Panc1 (cell line): ENCODE measurements around the gene USP11. TPM values are rescaled to one million over a fixed set of nuclear protein-coding genes. Genes with fewer than 3 reads are reported as not detected.

Experiments used
- ATAC-seq: fragments of 200-7000 bp; cut with Tn5 transposase; 2 replicates; pipeline ENCODE4 v1.9.1; 2020; ENCODE audit warnings: mild to moderate bottlenecking, moderate library complexity
- BruUV-seq: library from RNA; stranded (reverse); fragments of 400-500 nt; replicated peaks from 2 replicates; lab custom pipeline; 2021; lab: Mats Ljungman, UMichigan
- CTCF ChIA-PET: fragments of 300-600 bp; sonication (Branson Sonifier 250); formaldehyde crosslinking; loops from one replicate; lab custom pipeline; 2022; ENCODE audit warnings: antibody characterized with exemption; lab: Charles Lee
- POLR2A ChIA-PET: fragments of 300-600 bp; sonication (Branson Sonifier 250); formaldehyde crosslinking; loops from one replicate; lab custom pipeline; 2022; ENCODE audit warnings: antibody characterized with exemption; lab: Charles Lee
- DNase-seq: peaks from one replicate; pipeline ENCODE4 v3.0.0-alpha.2; 2010; ENCODE audit warnings: low read depth, low spot score
- H3K27ac ChIP-seq: 2 replicates; pipeline ENCODE4 v1.5.1; 2011; ENCODE audit warnings: mild to moderate bottlenecking, low read length, inconsistent platforms
- H3K27me3 ChIP-seq: fragments of 200-500 bp; sonication (Bioruptor generic); 2 replicates; pipeline ENCODE4 v1.6.0; 2014; ENCODE audit warnings: low read length, inconsistent platforms; ENCODE audit not compliant: control insufficient read depth, insufficient read depth
- H3K36me3 ChIP-seq: fragments of 200-500 bp; sonication (Bioruptor generic); 2 replicates; pipeline ENCODE4 v1.5.1; 2014; ENCODE audit warnings: inconsistent platforms, mild to moderate bottlenecking, low read length, moderate library complexity; ENCODE audit not compliant: control insufficient read depth, insufficient read depth
- H3K4me1 ChIP-seq: 2 replicates; pipeline ENCODE4 v1.5.1; 2011; ENCODE audit warnings: inconsistent platforms, mild to moderate bottlenecking, low read length, moderate library complexity; ENCODE audit not compliant: control insufficient read depth, insufficient read depth
- H3K4me3 ChIP-seq, 2 experiments: 2 replicates each; pipeline ENCODE4 v1.5.1; 2011 to 2012; ENCODE audit warnings: low read depth in 2 of 2, low read length in 2 of 2, mild to moderate bottlenecking in 2 of 2, inconsistent platforms in 1 of 2, moderate library complexity in 1 of 2
- H3K9me3 ChIP-seq: fragments of 200-500 bp; sonication (Bioruptor generic); 2 replicates; pipeline ENCODE4 v1.5.1; 2014; ENCODE audit warnings: low read depth, mild to moderate bottlenecking, inconsistent platforms, low read length, moderate library complexity; ENCODE audit not compliant: control insufficient read depth, insufficient read depth
- CTCF ChIP-seq: fragments of 450-650 bp; IDR thresholded peaks from 2 replicates; pipeline ENCODE4 v1.5.1; 2017; ENCODE audit warnings: mild to moderate bottlenecking
- POLR2AphosphoS5 ChIP-seq: IDR thresholded peaks from 2 replicates; pipeline ENCODE4 v1.6.1; 2012; ENCODE audit warnings: mild to moderate bottlenecking, low read depth, low read length, moderate library complexity
- SIN3A ChIP-seq: IDR thresholded peaks from 2 replicates; pipeline ENCODE4 v1.6.1; 2012; ENCODE audit warnings: low read depth, mild to moderate bottlenecking, low read length, moderate library complexity, borderline replicate concordance; ENCODE audit not compliant: insufficient read depth
- TCF7L2 ChIP-seq: IDR thresholded peaks from 2 replicates; pipeline ENCODE4 v1.6.1; 2011; ENCODE audit warnings: mild to moderate bottlenecking, low read depth, low read length, inconsistent platforms
- in situ Hi-C: cut with HindIII; loops from 2 replicates; pipeline ENCODE4 v1.10.0; 2016; ENCODE audit warnings: low sequenced_read_pairs, low pct_unique_long_range_greater_than_20kb
- intact Hi-C: fragments of 100-400 bp; cut with micrococcal nuclease; formaldehyde crosslinking; loops from one replicate; pipeline ENCODE4 v1.10.0; 2022; ENCODE audit not compliant: unreplicated experiment
- total RNA-seq: library from RNA; stranded (reverse); gene quantifications from one replicate; pipeline ENCODE4 v1.2.1, GENCODE V29; 2021; ENCODE audit not compliant: unreplicated experiment
- TF ChIP-seq, protein P1 (sequence below), 2 experiments: IDR thresholded peaks; 2 replicates each; pipeline ENCODE4 v1.6.1; 2011 to 2012; ENCODE audit warnings: low read depth in 2 of 2, control low read depth in 1 of 2, low read length in 1 of 2, mild to moderate bottlenecking in 1 of 2, moderate library complexity in 1 of 2; ENCODE audit not compliant: insufficient read depth in 1 of 2

USP11 gene
- total RNA-seq, 1 experiment from 2014 or later = 82.4 TPM

GRCh38 chrX:47217852-47218279 lies 14.9 kb upstream of the USP11 start:
- Histone ChIP-seq H3K4me1 (peaks cover 22% of the 10 kb centered on the region), H3K27ac (peak overlapping the region; percentile 98), H3K4me3 (peak overlapping the region; percentile 89 to 90), H3K36me3 (no peaks in the 10 kb centered on the region; the same call in 1 of the 2 replicates), H3K9me3 (no peaks in the 10 kb centered on the region), H3K27me3 (no peaks in the 10 kb centered on the region)
- BruUV-seq = no TSS peak
- CTCF ChIA-PET = interaction anchor here (0.6 to 1.0 kb wide), 4 partner anchors 45 to 273 kb away, joined by 3 read pairs; no protein-coding TSS in a partner anchor
- in situ Hi-C loops (no loop called here), intact Hi-C loops (no loop called here)
- no peak for TF ChIP-seq CTCF
- TF ChIP-seq SIN3A = no peak
- TF ChIP-seq TCF7L2 = peak; percentile 84
- no peak; the same call in 1 of the 2 replicates for TF ChIP-seq POLR2AphosphoS5
- TF ChIP-seq, protein P1, sequence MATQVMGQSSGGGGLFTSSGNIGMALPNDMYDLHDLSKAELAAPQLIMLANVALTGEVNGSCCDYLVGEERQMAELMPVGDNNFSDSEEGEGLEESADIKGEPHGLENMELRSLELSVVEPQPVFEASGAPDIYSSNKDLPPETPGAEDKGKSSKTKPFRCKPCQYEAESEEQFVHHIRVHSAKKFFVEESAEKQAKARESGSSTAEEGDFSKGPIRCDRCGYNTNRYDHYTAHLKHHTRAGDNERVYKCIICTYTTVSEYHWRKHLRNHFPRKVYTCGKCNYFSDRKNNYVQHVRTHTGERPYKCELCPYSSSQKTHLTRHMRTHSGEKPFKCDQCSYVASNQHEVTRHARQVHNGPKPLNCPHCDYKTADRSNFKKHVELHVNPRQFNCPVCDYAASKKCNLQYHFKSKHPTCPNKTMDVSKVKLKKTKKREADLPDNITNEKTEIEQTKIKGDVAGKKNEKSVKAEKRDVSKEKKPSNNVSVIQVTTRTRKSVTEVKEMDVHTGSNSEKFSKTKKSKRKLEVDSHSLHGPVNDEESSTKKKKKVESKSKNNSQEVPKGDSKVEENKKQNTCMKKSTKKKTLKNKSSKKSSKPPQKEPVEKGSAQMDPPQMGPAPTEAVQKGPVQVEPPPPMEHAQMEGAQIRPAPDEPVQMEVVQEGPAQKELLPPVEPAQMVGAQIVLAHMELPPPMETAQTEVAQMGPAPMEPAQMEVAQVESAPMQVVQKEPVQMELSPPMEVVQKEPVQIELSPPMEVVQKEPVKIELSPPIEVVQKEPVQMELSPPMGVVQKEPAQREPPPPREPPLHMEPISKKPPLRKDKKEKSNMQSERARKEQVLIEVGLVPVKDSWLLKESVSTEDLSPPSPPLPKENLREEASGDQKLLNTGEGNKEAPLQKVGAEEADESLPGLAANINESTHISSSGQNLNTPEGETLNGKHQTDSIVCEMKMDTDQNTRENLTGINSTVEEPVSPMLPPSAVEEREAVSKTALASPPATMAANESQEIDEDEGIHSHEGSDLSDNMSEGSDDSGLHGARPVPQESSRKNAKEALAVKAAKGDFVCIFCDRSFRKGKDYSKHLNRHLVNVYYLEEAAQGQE (IDR thresholded peaks at IDR 0.05; ENCODE audit: insufficient read depth in 1 of 2, low read depth in 2 of 2, low read length in 1 of 2) = no peak
- POLR2A ChIA-PET = interaction anchor here (0.6 kb wide), 1 partner anchor 338 kb away, joined by 3 read pairs; no protein-coding TSS in a partner anchor
- peak; percentile 97 for DNase-seq
- ATAC-seq = peak; percentile 90

DNA sequence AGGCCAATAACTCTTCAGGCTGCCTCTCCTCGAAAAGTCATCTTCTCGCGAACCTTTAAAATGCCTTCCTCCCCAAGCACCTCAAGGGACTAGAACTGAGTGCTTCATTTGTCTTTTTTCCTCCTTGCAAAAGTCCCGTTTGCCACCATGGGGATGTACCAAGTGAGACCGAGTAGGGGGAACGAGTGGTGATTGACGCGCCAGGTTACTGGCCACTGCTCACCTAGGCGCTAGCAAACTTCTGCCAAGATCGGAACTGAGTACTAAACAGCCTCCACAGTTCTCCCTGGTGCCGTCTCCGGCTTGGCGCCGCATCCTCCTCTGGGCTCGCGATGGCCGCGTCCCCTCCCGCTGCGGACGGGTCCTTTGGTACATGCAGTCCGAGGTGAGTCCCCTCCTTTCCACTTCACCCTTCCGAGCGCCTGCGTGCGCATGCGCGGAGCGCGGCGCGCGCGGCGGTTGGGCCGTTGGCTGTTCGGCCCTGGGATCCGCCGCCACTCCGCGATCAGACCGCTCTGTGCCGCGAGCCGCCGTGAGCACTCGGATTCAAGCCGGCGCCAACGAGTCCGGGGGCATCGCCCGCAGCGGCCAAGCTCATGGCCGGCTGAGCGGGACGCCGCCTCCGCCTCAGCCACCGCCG lies 14.4 kb upstream of the USP11 start, which contains the start of gene CDK16:
TSS of gene CDK16 (plus strand) at position 402 of the 640 bp plus-strand sequence. CDS start 4,877 bp downstream, outside the sequence.
- no peaks in the 10 kb centered on the region for H3K36me3 ChIP-seq
- H3K27ac ChIP-seq = peak within 1 kb of the TSS; percentile 98
- TF ChIP-seq TCF7L2 (no peak), SIN3A (0 out of 2 replicates have a peak, but pooled peaks have one; percentile 2), POLR2AphosphoS5 (peak; percentile 75), CTCF (no peak)
- TF ChIP-seq, protein P1 (IDR thresholded peaks at IDR 0.05; ENCODE audit: insufficient read depth in 1 of 2, low read depth in 2 of 2, low read length in 1 of 2) = no peak
- POLR2A ChIA-PET = interaction anchor here (0.6 kb wide), 1 partner anchor 303 kb away, joined by 3 read pairs; no protein-coding TSS in a partner anchor
- no TSS peak for BruUV-seq
- intact Hi-C loops (no loop called here), in situ Hi-C loops (no loop called here)
- peaks cover 22% of the 10 kb centered on the region for H3K4me1 ChIP-seq
- peak within 1 kb of the TSS; percentile 89 to 90 for H3K4me3 ChIP-seq
- peak; percentile 65 for ATAC-seq
- H3K9me3 ChIP-seq = no peaks in the 10 kb centered on the region
- CTCF ChIA-PET = interaction anchor here (0.6 to 1.0 kb wide), 3 partner anchors 44 to 166 kb away, joined by 3 read pairs; no protein-coding TSS in a partner anchor
- DNase-seq = no peak
- H3K27me3 ChIP-seq = no peaks in the 10 kb centered on the region
